ENCODE results near the gene TTC9C. TPM values are rescaled to one million over a fixed set of nuclear protein-coding genes. Genes with fewer than 3 reads are reported as not detected.

TTC9C gene
- total and polyA plus RNA-seq, 2 of the 8 experiments (the other 6 are each of a cell fraction or from before 2014, with no cell fraction given), result 25.4 to 34.1 TPM

DNA sequence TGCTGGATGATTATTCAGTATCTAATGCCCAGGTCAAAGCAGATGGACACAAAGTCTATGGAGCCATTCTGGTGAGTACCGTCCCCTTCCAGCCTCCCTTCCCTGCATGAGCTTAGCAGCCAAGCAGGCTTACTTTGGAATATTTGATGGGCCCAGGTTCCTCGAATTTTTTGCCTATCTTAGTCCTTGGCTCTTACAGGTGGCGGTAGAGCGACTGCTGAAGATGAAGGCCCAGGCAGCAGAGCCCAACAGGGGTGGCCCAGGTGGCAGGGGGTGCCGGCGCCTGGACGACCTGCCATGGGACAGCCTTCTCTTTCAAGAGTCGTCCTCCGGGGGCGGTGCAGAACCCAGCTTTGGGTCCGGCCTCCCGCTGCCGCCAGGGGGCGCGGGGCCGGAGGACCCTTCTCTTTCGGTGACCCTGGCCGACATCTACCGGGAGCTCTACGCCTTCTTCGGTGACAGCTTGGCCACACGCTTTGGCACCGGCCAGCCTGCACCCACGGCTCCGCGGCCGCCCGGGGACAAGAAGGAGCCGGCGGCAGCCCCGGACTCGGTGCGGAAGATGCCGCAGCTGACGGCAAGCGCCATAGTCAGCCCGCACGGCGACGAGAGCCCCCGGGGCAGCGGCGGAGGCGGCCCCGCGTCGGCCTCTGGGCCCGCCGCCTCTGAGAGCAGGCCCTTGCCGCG, 58.2 kb downstream of the TTC9C start (continued):
- TF ChIP-seq, protein P1, sequence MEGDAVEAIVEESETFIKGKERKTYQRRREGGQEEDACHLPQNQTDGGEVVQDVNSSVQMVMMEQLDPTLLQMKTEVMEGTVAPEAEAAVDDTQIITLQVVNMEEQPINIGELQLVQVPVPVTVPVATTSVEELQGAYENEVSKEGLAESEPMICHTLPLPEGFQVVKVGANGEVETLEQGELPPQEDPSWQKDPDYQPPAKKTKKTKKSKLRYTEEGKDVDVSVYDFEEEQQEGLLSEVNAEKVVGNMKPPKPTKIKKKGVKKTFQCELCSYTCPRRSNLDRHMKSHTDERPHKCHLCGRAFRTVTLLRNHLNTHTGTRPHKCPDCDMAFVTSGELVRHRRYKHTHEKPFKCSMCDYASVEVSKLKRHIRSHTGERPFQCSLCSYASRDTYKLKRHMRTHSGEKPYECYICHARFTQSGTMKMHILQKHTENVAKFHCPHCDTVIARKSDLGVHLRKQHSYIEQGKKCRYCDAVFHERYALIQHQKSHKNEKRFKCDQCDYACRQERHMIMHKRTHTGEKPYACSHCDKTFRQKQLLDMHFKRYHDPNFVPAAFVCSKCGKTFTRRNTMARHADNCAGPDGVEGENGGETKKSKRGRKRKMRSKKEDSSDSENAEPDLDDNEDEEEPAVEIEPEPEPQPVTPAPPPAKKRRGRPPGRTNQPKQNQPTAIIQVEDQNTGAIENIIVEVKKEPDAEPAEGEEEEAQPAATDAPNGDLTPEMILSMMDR (IDR thresholded peaks at IDR 0.05; ENCODE audit: control extremely low read depth in 1 of 3, insufficient read depth in 1 of 3, low read depth in 1 of 3, low read length in 3 of 3), result peak; percentile 96 to 100 (median 96)
- TF ChIP-seq KDM5A (IDR thresholded peaks at IDR 0.05; ENCODE audit: low read length) (no peak), TCF12 (IDR thresholded peaks at IDR 0.05; ENCODE audit: low read depth, low read length) (peak; percentile 74; the same call in 1 of the 2 replicates), EP300 (IDR thresholded peaks at IDR 0.05; ENCODE audit: borderline replicate concordance in 1 of 2, low read depth in 2 of 2, low read length in 2 of 2) (0 out of 3 replicates have a peak, but pooled peaks of 1 of the 2 experiments have one; percentile 6), CTBP2 (IDR thresholded peaks at IDR 0.05; ENCODE audit: borderline replicate concordance, insufficient read depth, insufficient read length, low read length) (peak; percentile 72), POU5F1 (IDR thresholded peaks at IDR 0.05; ENCODE audit: low read depth, low read length) (no peak), JUN (IDR thresholded peaks at IDR 0.05; ENCODE audit: low read depth, low read length) (no peak), JUND (IDR thresholded peaks at IDR 0.05; ENCODE audit: low read length) (peak; percentile 47; the same call in 1 of the 2 replicates), ASH2L (IDR thresholded peaks at IDR 0.05; ENCODE audit: low read length) (no peak), CHD2 (IDR thresholded peaks at IDR 0.05; ENCODE audit: low read length) (no peak), CBX8 (IDR thresholded peaks at IDR 0.05; ENCODE audit: borderline replicate concordance, low read depth, low read length) (no peak), SP2 (IDR thresholded peaks at IDR 0.05; ENCODE audit: low read length) (no peak), RBBP5 (IDR thresholded peaks at IDR 0.05; ENCODE audit: borderline replicate concordance, low read depth, low read length) (peak; percentile 41; the same call in 1 of the 2 replicates), TEAD4 (IDR thresholded peaks at IDR 0.05; ENCODE audit: low read depth, low read length) (no peak), TBP (IDR thresholded peaks at IDR 0.05; ENCODE audit: low read depth, low read length) (peak; percentile 46; the same call in 1 of the 2 replicates), GABPA (IDR thresholded peaks at IDR 0.05; ENCODE audit: borderline replicate concordance, insufficient read depth, low read length) (peak; percentile 80), RFX5 (IDR thresholded peaks at IDR 0.05; ENCODE audit: borderline replicate concordance, low read depth, low read length) (no peak), SIX5 (IDR thresholded peaks at IDR 0.05; ENCODE audit: low read depth, low read length) (no peak), BRCA1 (IDR thresholded peaks at IDR 0.05; ENCODE audit: low read depth, low read length) (no peak), SRF (IDR thresholded peaks at IDR 0.05; ENCODE audit: low read depth, low read length) (peak; percentile 6; the same call in 1 of the 2 replicates), KDM1A (IDR thresholded peaks at IDR 0.05; ENCODE audit: borderline replicate concordance, low read length) (peak; percentile 51; the same call in 1 of the 2 replicates), PHF8 (conservative IDR thresholded peaks at IDR 0.05; ENCODE audit: low read depth, low read length) (no peak)

All from H1 (cell line).